B cell (primary cell): Measurements from ENCODE around the gene ACOX2. TPM values are rescaled to one million over a fixed set of nuclear protein-coding genes. Genes with fewer than 3 reads are reported as not detected.

Experiments used
- ATAC-seq: fragments of 200-7000 bp; cut with Tn5 transposase; one replicate; pipeline ENCODE4 v1.10.0; 2021; ENCODE audit warnings: low read depth, mild to moderate bottlenecking, moderate number of reproducible peaks, moderate library complexity
- CTCF ChIA-PET: fragments of 350-600 bp; sonication (Branson Sonifier 250); formaldehyde crosslinking; loops from one replicate; lab custom pipeline; 2021; ENCODE audit warnings: antibody characterized with exemption, inconsistent platforms; lab: Charles Lee
- POLR2A ChIA-PET: fragments of 350-600 bp; sonication (Branson Sonifier 250); formaldehyde crosslinking; loops from one replicate; lab custom pipeline; 2021; ENCODE audit warnings: antibody characterized with exemption; lab: Charles Lee
- DNase-seq: peaks from one replicate; pipeline ENCODE4 v3.0.0; 2013
- H2AFZ ChIP-seq: 2 replicates; pipeline ENCODE4 v1.6.1; 2012; ENCODE audit warnings: mild to moderate bottlenecking, low read depth, low read length; ENCODE audit not compliant: insufficient read depth, poor library complexity, severe bottlenecking
- H3K27ac ChIP-seq, 2 donors: 1 replicate in 1 of 2; 2 replicates in 1 of 2; pipeline ENCODE4 v1.5.1; 2012 to 2013; ENCODE audit warnings: low read length in 2 of 2, mild to moderate bottlenecking in 2 of 2, moderate library complexity in 1 of 2
- H3K27me3 ChIP-seq, 4 experiments: fragments of 200-600 bp in 1 of 4; sonication (generic) in 1 of 4; replicated peaks in 1 of 4; 1 replicate in 2 of 4; 2 replicates in 2 of 4; pipeline versions ENCODE4 v1.6.1 to v1.7.0; 2013 to 2016; ENCODE audit warnings: low read length in 3 of 4, mild to moderate bottlenecking in 2 of 4, mixed read lengths in 1 of 4, moderate library complexity in 1 of 4; ENCODE audit not compliant: insufficient read depth in 4 of 4, control insufficient read depth in 3 of 4; ENCODE audit errors: control extremely low read depth in 1 of 4
- H3K36me3 ChIP-seq, 2 experiments: replicated peaks in 1 of 2; 1 replicate in 1 of 2; 2 replicates in 1 of 2; pipeline versions ENCODE4 v1.6.1 to v1.7.1; 2013; ENCODE audit warnings: low read length in 1 of 2; ENCODE audit not compliant: insufficient read depth in 2 of 2, control insufficient read depth in 1 of 2; ENCODE audit errors: control extremely low read depth in 1 of 2, extremely low read depth in 1 of 2
- H3K4me1 ChIP-seq, 2 donors: fragments of 200-600 bp in 1 of 2; sonication (generic) in 1 of 2; 1 replicate in 1 of 2; 2 replicates in 1 of 2; pipeline versions ENCODE4 v1.5.1 to v1.6.1; 2013 to 2017; ENCODE audit warnings: low read length in 2 of 2; ENCODE audit not compliant: control insufficient read depth in 2 of 2, insufficient read depth in 2 of 2
- H3K4me2 ChIP-seq: replicated peaks from 2 replicates; pipeline ENCODE3; 2012; ENCODE audit warnings: mild to moderate bottlenecking, low read depth, low read length; ENCODE audit not compliant: poor library complexity, severe bottlenecking
- H3K4me3 ChIP-seq, 5 experiments: fragments of 200-600 bp in 1 of 5; sonication (generic) in 1 of 5; 1 replicate in 3 of 5; 2 replicates in 2 of 5; pipeline versions ENCODE4 v1.5.1 to v1.7.0; 2011 to 2016; ENCODE audit warnings: low read length in 4 of 5, mild to moderate bottlenecking in 4 of 5, low read depth in 2 of 5, control low read depth in 1 of 5, moderate library complexity in 1 of 5; ENCODE audit not compliant: insufficient read depth in 1 of 5; ENCODE audit errors: control extremely low read depth in 1 of 5, extremely low read depth in 1 of 5
- H3K79me2 ChIP-seq: fragments of 200-600 bp; sonication (generic); one replicate; pipeline ENCODE4 v1.6.0; 2016; ENCODE audit warnings: low read length; ENCODE audit not compliant: control insufficient read depth, insufficient read depth
- H3K9ac ChIP-seq: fragments of 200-600 bp; sonication (generic); 2 replicates; pipeline ENCODE4 v1.6.1; 2017; ENCODE audit warnings: mild to moderate bottlenecking, low read length, moderate library complexity
- H3K9me3 ChIP-seq, 3 donors: one replicate each; pipeline versions ENCODE4 v1.6.1 to v1.7.1; 2013; ENCODE audit warnings: low read length in 2 of 3; ENCODE audit not compliant: control insufficient read depth in 2 of 3, insufficient read depth in 1 of 3; ENCODE audit errors: control extremely low read depth in 1 of 3
- H4K20me1 ChIP-seq: 2 replicates; pipeline ENCODE4 v1.6.0; 2012; ENCODE audit warnings: mild to moderate bottlenecking, low read length; ENCODE audit not compliant: insufficient read depth, control insufficient read depth, poor library complexity, severe bottlenecking
- H3K27ac Mint-ChIP-seq: one replicate; pipeline ENCODE4 v1.8.0; 2021; ENCODE audit warnings: mixed read lengths
- H3K27me3 Mint-ChIP-seq: one replicate; pipeline ENCODE4 v1.8.0; 2021; ENCODE audit warnings: mixed read lengths
- H3K4me1 Mint-ChIP-seq: one replicate; pipeline ENCODE4 v1.8.0; 2021; ENCODE audit warnings: mixed read lengths
- H3K4me3 Mint-ChIP-seq: one replicate; pipeline ENCODE4 v1.8.0; 2021; ENCODE audit warnings: mixed read lengths
- H3K9me3 Mint-ChIP-seq: one replicate; pipeline ENCODE4 v1.8.0; 2022; ENCODE audit warnings: mixed read lengths; ENCODE audit not compliant: insufficient read depth
- CTCF ChIP-seq: fragments of 200-600 bp; IDR thresholded peaks from one replicate; pipeline ENCODE4 v1.8.0; 2022; ENCODE audit warnings: antibody characterized with exemption, mild to moderate bottlenecking
- EZH2 ChIP-seq: IDR thresholded peaks from 2 replicates; pipeline ENCODE4 v1.6.1; 2012; ENCODE audit warnings: borderline replicate concordance, low read depth, mild to moderate bottlenecking, moderate library complexity, low read length; ENCODE audit not compliant: insufficient read depth, poor library complexity, severe bottlenecking
- WGBS: methylation state at CpG from one replicate; pipeline ENCODE4 v1.1.5; 2013; ENCODE audit warnings: missing lambda C conversion rate; ENCODE audit not compliant: insufficient coverage; 5-methylcytosine and 5-hydroxymethylcytosine counted together
- intact Hi-C: fragments of 100-400 bp; cut with micrococcal nuclease; formaldehyde crosslinking; loops from one replicate; pipeline ENCODE4 v1.10.0; 2022
- polyA plus RNA-seq: library from polyadenylated mRNA; depleted of rRNA; stranded (reverse); fragments of >200 nt; gene quantifications from 2 replicates; pipeline ENCODE4 v1.2.3, GENCODE V29; 2012
- total RNA-seq, 2 donors: library from RNA; stranded (reverse); fragments of 120-200 nt in 1 of 2; gene quantifications; 1 replicate in 1 of 2; 2 replicates in 1 of 2; pipeline versions ENCODE4 v1.2.3 to v1.2.4, GENCODE V29; 2013 to 2022

Gene ACOX2
- total and polyA plus RNA-seq, 2 donors (not counting 1 experiment from before 2014, with no cell fraction given): not detected

- DNase-seq (no peak), ATAC-seq (no peak)
- Histone ChIP-seq H3K79me2 (no peaks in the 10 kb centered on the region), H4K20me1 (no peaks in the 10 kb centered on the region), H2AFZ (peak overlapping the region; percentile 78), H3K27me3 (peaks cover 0 to 46% (median 24%) of the 10 kb centered on the region in 4 experiments), H3K9me3 (peaks cover 0 to 24% (median 3%) of the 10 kb centered on the region in 3 donors), H3K9ac (peak overlapping the region; percentile 55), H3K4me2 (peak overlapping the region; percentile 90), H3K4me3 (peak overlapping the region; percentile 23 to 72 (median 64)), H3K36me3 (no peaks in the 10 kb centered on the region), H3K27ac (no peak overlapping the region), H3K4me1 (peaks cover 19 to 30% of the 10 kb centered on the region in 2 donors)
- Mint-ChIP-seq H3K4me1 (peaks cover 23% of the 10 kb centered on the region), H3K9me3 (no peaks in the 10 kb centered on the region), H3K27ac (no peak overlapping the region), H3K4me3 (peak overlapping the region; percentile 93), H3K27me3 (peaks cover 43% of the 10 kb centered on the region)
- TF ChIP-seq CTCF (no peak), EZH2 (no peak)
- CTCF ChIA-PET: interaction anchor here (1.2 to 1.8 kb wide), 5 partner anchors 17 to 279 kb away, joined by 3 to 6 read pairs (median 4); partner anchors contain the start of genes HTD2 and RPP14
- intact Hi-C loops: no loop called here
- POLR2A ChIA-PET: no interaction called here
- 40% methylated on average over 9 of the region's 10 CpGs for WGBS
These were observed 47.7 kb upstream of the ACOX2 start for GRCh38 chr3:58584690-58585004.

DNA sequence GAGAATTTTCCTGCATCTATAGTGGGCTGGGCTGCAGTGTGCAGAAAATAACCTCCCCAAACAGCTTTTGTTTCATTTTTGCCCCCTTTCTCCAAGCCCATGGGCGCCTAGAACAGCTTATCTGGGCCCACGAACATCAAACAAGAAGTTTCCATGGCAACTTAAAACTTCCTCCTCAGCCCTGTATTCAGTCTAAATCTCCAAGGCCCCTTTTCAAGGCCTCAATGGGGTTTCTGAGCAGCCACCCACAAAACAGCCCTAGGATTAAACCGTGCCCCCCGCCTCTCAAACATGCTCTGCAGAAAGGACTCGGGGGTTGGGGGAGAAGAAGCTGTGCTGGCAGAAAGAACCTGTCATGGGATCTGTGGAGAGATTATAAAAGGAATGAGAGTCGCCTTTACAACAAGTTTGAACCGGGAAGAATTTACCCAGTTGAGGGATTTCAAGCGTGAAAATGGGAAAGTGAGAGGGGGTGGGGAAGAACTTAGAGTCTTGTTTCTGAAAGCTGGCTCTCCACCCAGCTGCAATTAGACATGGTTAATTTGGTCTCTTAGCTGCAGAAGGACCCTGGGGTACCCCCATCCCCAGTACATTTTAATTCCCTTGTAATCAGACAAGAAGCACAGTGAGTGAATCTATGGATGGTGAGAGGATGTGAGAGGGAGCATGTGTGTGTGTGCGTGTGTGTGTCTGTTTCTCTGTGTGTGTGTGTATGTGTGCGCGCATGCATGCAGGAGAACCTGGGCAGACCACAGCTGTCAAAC is 44.5 kb upstream of the ACOX2 start:
- ChIA-PET CTCF (no interaction called here), POLR2A (no interaction called here)
- peaks cover 19 to 22% of the 10 kb centered on the region in 2 donors for H3K4me1 ChIP-seq
- H3K4me3 Mint-ChIP-seq: no peak overlapping the region
- WGBS: 42% methylated on average over 5 of the region's 11 CpGs
- H3K9ac ChIP-seq: no peak overlapping the region
- H4K20me1 ChIP-seq: no peaks in the 10 kb centered on the region
- H3K36me3 ChIP-seq: no peaks in the 10 kb centered on the region
- H3K27me3 ChIP-seq: peaks cover 0 to 29% (median 15%) of the 10 kb centered on the region in 4 experiments
- H3K4me2 ChIP-seq: no peak overlapping the region
- H3K4me1 Mint-ChIP-seq: peaks cover 21% of the 10 kb centered on the region
- H3K79me2 ChIP-seq: no peaks in the 10 kb centered on the region
- H2AFZ ChIP-seq: no peak overlapping the region
- no peak overlapping the region for H3K4me3 ChIP-seq
- no peaks in the 10 kb centered on the region for H3K9me3 Mint-ChIP-seq
- intact Hi-C loops: no loop called here
- H3K27me3 Mint-ChIP-seq: peaks cover 35% of the 10 kb centered on the region
- TF ChIP-seq CTCF (no peak), EZH2 (no peak)
- peaks cover 0 to 16% (median 3%) of the 10 kb centered on the region in 3 donors for H3K9me3 ChIP-seq
- H3K27ac Mint-ChIP-seq: no peak overlapping the region
- H3K27ac ChIP-seq: no peak overlapping the region
- no peak for DNase-seq
- ATAC-seq: no peak
